SHP77 treated with DMSO at 0.1 percent for 48 hours (cell line): ENCODE measurements around the gene CFAP141.

ENCODE experiments used
- DNase-seq: peaks from one replicate; lab custom pipeline; 2025; lab: John Stamatoyannopoulos, UW

CFAP141 gene

GRCh38 chr1:154171880-154172279 lies 34.3 kb downstream of the CFAP141 start:
- no peak for DNase-seq

GRCh38 chr1:154171223-154171583 lies 34.9 kb downstream of the CFAP141 start:
- DNase-seq, result no peak

- no peak for DNase-seq
These were observed 35.4 kb downstream of the CFAP141 start for GRCh38 chr1:154170547-154171222.

GRCh38 chr1:154167461-154167860 lies 38.7 kb downstream of the CFAP141 start:
- DNase-seq, result no peak

GRCh38 chr1:154166207-154166606 lies 39.9 kb downstream of the CFAP141 start:
- no peak for DNase-seq

- DNase-seq, result no peak
These were observed 46.6 kb downstream of the CFAP141 start for GRCh38 chr1:154159554-154159953.

- no peak for DNase-seq
These were observed 47.6 kb downstream of the CFAP141 start for GRCh38 chr1:154158307-154159125.

- DNase-seq, result no peak
These were observed 48.4 kb downstream of the CFAP141 start for GRCh38 chr1:154157520-154158306.

GRCh38 chr1:154155251-154155650 lies 50.9 kb downstream of the CFAP141 start:
- no peak for DNase-seq

- DNase-seq, result no peak
These were observed 51.5 kb downstream of the CFAP141 start, which contains the start of gene NUP210L for GRCh38 chr1:154154534-154155191. TSS of gene NUP210L (minus strand) at chr1:154155073.

GRCh38 chr1:154154053-154154452 lies 52.1 kb downstream of the CFAP141 start:
- DNase-seq, result no peak

GRCh38 chr1:154151311-154151710 lies 54.8 kb downstream of the CFAP141 start:
- no peak for DNase-seq
